K562 (cell line): ENCODE measurements around the gene MYH11.

ENCODE experiments used
- SNRNP70 ChIP-seq: fragments of 200-400 bp; formaldehyde crosslinking; optimal IDR thresholded peaks from 2 replicates; pipeline ENCODE3; 2017; ENCODE audit warnings: low read depth, low read length
- ZNF398 ChIP-seq: fragments of 250-450 bp; sonication (Bioruptor Pico); IDR thresholded peaks from 2 replicates; pipeline ENCODE4 v1.8.0; 2021; ENCODE audit warnings: moderate library complexity, mild to moderate bottlenecking, inconsistent platforms

- TF ChIP-seq SNRNP70, result no peak
- no peak for TF ChIP-seq ZNF398 (CRISPR knock-in tag)
Measured at GRCh38 chr16:15898654-15899053, 41.8 kb upstream of the MYH11 start.
